HG03565 (cell line): ENCODE data around the gene SZRD1.

Experiments used
- ATAC-seq: cut with Tn5 transposase; IDR thresholded peaks from one replicate; pipeline ENCODE4 v1.9.1; 2021; ENCODE audit warnings: mild to moderate bottlenecking, moderate library complexity; ENCODE audit not compliant: unreplicated experiment

SZRD1 gene

DNA sequence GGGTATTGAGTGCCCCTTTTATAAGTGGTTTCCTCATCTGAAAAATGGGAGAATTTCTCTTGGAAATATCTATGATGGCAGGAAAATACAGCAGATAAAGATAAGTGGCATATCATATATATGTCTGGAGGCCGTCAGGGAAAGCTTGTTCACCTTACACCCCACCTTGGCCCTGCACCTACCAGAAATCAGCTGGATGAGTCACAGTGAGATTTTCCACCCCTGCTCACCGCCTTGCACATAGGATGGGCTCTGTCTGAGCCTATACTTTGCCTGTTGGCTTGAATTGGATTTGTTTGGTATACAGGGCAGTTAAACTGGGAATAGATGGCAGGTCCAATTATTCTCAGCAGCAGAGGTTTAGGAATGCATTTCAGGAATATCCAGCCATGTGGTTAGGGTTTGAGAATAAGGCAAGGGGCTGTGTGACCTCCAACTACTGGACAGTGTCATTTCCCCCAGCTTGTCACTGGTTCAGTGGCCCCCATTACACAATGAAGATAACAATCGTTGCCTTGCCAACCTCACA is 70.0 kb downstream of the SZRD1 start, which contains the start of gene SPATA21:
SPATA21 (minus strand) TSS at position 479 of the 529 bp plus-strand sequence. CDS start 6,053 bp downstream, outside the sequence.
- no peak for ATAC-seq

DNA sequence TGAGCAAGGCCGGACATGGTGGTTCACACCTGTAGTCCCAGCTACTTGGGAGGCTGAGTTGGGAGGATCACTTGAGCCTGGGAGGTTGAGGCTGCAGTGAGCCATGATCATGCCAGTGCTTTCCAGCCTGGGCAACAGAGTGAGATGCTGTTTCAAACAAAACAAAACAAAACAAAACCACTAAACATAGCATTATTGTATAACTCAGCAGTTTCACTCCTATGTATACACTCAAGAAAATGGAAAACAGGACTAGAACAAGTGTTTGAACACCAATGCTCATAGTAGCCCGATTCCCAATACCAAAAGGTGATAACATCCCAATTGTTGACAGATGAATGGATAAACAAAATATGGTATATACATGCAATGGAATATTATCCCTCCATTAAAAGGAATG is 71.5 kb downstream of the SZRD1 start:
- ATAC-seq, result no peak

DNA sequence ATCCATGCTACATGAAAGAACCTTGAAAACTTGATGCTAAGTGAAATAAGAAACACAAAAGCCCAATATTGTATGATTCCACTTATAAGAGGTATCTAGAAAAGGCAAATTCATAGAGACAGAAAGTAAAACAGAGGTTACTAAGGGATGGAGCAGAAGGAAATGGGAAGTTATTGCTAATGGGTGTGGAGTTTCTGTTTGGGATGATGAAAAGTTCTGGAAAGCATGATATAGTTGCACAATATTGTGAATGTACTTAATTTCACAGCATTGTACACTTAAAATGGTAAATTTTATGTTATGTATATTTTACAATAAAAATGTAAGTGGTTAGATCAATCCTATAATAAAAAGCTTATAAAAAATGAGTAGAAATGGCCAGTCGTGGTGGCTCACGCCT is 71.9 kb downstream of the SZRD1 start:
- no peak for ATAC-seq

DNA sequence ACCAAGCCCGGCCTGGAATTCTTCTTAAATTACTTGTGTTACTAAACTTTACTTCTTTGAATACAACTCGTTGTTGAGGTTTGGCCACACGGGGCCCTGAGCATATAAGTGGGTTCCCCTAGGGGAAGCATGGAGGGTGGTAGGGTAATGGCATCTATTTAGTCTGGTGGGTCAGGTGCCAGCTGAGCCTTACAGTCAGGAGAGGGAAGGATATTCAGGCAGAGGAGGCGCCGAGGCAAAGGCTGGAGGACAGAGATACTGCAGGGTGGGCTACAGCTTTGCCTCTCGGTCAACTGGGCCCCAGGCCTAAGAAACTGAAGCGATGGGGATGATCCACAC is 73.1 kb downstream of the SZRD1 start:
- ATAC-seq, result no peak

DNA sequence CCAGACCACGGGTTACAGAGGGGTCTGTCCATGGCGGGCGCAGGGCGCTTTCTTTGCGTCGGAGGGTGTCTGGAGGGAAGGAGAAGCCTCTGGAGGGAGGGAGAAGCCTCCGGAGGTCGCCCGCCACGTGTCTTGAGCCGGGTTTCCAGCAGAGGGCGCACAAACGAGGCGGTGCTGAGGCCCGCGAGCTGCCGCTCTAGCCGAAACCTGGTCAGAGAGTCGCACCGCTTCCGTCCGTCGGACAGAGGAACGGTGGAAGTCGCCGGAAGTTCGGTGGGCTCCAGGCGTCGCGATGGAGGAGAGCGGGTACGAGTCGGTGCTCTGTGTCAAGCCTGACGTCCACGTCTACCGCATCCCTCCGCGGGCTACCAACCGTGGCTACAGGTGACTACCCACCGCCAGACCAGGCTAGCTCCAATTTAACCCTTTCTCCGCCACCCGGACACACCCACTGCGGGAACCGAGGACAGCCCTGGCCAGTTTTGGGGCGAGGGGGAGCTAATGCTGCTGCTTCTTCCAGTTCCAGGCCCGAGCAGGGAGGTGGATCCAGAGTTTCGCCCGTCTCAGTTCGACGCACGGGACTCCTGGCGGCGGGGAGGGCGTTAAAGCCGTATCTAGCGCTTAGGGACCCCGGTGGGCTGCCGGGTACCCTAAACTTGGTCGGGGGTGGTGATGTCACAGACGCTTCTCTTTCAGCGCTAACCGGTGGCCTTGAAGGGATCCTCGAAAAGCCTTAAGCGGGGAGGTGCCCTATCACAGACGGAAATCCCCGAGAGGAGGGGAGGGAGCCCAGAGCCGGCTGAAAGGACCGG is 73.6 kb downstream of the SZRD1 start, which contains the start of gene NECAP2:
NECAP2 (plus strand) TSS at position 255 of the 812 bp plus-strand sequence; CDS start at position 293, 38 bp downstream.
- peak; percentile 88 for ATAC-seq

DNA sequence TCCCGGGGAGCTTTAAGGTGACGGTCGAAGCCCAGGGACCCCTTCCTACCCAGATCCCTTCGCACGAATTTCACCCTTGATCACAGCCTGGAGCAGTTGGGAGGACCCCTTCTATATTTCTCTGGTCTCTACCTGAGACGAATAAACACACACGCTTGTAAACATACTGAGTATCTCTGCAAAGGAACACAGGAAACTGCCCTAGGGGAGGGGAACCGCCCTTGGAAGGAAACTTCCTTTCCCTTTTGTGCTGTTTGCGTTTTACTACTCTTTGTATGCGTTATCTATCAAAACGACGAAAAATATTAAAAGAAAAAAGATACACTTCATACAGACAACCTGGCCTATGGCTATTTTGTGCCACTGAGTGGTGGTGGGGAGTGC is 74.2 kb downstream of the SZRD1 start:
- ATAC-seq, result no peak

DNA sequence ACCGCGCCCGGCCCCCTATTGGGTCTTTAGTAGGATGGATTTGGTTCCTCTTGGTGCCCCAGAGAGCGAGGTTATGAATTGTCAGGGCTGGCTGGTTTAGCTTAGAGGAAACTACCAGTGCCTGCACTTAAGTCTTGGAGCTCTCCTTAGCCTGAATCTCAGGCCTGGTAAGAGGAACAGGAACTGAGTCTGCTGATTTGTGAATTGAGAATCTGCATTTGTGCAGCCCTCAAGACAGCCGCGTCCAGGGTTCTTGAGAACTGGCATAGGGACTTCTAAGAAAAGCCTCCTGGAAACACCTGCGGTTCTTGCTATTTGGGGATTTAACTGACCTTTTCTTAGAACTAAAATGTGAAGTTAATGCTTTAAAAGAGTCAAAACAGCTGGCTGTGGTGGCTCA is 75.2 kb downstream of the SZRD1 start:
- ATAC-seq, result no peak

DNA sequence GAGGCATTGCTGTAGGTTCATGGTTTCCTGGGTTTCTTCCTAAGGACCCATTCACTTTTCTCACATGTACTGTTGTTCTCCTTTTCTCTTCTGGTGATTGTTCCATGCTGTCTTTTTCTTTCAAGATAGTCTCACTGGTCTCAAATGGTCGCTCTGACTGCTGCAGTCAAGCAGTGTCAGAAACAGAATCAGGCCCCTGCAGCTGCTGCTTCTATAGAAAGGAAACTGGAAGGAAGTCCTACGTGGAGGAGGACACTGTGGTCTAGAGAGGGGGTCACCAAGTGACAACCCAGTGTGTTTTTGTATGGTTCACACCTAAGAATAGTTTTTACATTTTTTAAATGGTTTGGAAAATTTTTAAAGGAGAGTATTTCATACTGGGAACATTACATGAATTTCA is 75.9 kb downstream of the SZRD1 start:
- ATAC-seq, result no peak

DNA sequence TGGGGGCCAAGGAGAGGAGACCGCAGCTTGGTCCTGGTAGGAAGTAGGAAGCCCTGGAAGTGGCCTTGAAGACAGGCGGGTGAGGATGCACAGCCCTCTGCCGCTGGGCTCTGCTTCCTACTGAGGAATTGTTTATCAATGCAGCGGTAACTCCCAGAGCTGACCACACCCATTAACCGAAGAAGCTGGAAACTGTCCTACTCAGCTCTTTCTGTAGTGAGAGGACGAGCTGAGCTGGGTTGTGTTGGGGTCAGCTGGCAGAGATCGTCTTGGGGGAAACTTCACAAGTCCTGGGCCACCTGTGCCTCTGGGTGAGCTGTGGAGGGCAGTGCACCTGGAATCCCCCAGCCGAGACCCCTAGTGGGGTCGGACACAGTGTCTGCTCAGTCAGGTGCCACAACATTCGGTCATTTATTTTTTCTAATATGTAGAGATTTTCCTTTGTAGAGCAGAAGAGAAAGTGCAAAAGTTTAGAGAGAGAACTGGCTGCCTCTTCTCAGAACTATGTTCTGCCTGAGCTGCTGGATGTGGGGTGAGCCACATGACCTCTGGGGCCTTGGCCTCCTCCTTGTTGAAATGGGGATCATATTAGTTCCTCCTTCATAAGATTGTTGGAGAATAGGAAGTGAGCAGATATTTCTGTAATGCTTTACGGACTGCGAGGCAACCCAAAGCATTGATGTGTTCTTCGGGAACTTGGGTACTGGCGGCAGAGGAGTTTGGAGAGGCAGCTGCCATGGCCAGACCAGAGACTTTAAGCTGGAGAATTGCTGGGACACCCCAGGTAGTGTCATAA is 77.1 kb downstream of the SZRD1 start:
- ATAC-seq, result no peak

DNA sequence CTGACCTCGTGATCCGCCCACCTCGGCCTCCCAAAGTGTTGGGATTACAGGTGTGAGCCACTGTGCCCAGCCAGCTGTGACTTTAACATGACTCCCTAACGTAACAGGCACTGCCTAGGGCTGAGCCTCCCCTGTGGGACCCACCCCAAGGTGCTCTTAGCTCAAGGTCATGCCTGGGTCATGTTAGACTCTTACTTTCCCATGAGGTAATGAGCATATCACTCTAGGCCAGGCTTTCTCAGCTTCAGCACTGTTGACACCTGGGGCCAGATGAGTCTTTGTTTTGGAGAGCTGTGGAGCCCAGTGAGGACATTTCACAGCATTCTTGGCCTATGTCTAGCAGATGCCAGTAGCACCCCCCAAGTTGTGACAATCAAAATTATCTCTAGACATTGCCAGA is 78.0 kb downstream of the SZRD1 start:
- no peak for ATAC-seq

DNA sequence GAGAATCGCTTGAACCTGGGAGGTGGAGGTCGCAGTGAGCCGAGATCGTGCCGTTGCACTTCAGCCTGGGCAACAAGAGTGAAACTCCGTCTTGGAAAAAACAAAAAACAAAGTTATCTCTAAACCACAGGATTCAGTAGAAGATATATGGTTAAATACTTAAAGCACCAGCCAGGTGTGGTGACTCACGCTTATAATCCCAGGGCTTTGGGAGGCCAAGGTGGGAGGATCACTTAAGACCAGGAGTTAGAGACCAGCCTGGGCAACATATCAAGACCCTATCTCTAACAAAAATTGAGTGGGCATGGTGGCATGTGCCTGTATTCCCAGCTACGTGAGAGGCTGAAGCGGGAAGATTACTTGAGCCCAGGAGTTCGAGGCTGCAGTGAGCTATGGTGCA is 79.1 kb downstream of the SZRD1 start:
- ATAC-seq, result no peak

DNA sequence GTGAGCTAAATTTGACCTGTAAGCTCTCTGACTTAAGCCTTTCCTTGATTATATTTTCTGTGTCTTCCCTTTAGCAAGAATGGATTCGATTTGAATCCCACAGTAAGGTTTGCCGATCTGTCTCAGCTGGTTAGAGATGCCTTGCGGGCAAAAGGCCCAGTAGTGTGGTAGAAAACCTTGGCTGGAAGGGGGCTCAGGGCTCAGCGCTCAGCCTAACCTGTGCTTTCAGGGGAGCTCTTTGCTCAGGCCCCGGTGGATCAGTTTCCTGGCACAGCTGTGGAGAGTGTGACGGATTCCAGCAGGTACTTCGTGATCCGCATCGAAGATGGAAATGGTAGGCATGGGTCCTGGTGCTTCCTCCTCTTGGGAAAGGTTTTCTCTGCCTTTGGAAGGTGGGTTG is 80.6 kb downstream of the SZRD1 start:
- ATAC-seq, result no peak
